Body of pancreas (tissue), 4 donors: Measurements from ENCODE around the gene DCHS2. TPM values are rescaled to one million over a fixed set of nuclear protein-coding genes. Genes with fewer than 3 reads are reported as not detected.

Source experiments
- ATAC-seq: fragments of 150-250 bp; one replicate; pipeline ENCODE4 v1.9.1; 2016
- DNase-seq, 4 donors: peaks; one replicate each; pipeline ENCODE4 v3.0.0-alpha.2; 2019
- H3K27ac ChIP-seq, 4 donors: fragments of 200-600 bp; sonication (generic); 1 replicate in 3 of 4; 2 replicates in 1 of 4; pipeline versions ENCODE4 v1.5.1 to v1.6.1; 2016 to 2019; ENCODE audit warnings: mild to moderate bottlenecking in 1 of 4, mixed read lengths in 1 of 4, moderate library complexity in 1 of 4
- H3K27me3 ChIP-seq, 2 donors: fragments of 200-600 bp; sonication (generic); one replicate each; pipeline ENCODE4 v1.6.0; 2016; ENCODE audit warnings: mild to moderate bottlenecking in 1 of 2
- H3K36me3 ChIP-seq, 2 donors: fragments of 200-600 bp; sonication (generic); replicated peaks in 1 of 2; 2 replicates each; pipeline ENCODE4 v1.5.1; 2016; ENCODE audit warnings: low read depth in 2 of 2; ENCODE audit not compliant: insufficient read depth in 1 of 2
- H3K4me1 ChIP-seq: fragments of 200-600 bp; sonication (generic); one replicate; pipeline ENCODE4 v1.6.0; 2016
- H3K4me3 ChIP-seq, 2 donors: fragments of 200-600 bp; sonication (generic); 1 replicate in 1 of 2; 2 replicates in 1 of 2; pipeline ENCODE4 v1.5.1; 2016 to 2019
- H3K9me3 ChIP-seq, 3 donors: fragments of 200-600 bp; sonication (generic); 1 replicate in 2 of 3; 2 replicates in 1 of 3; pipeline ENCODE4 v1.5.1; 2016
- CTCF ChIP-seq, 7 experiments: fragments of 450-650 bp in 4 of 7; fragments of 200-600 bp in 3 of 7; sonication (generic) in 3 of 7; IDR thresholded peaks; one replicate each; pipeline ENCODE4 v1.5.1; 2016 to 2019; ENCODE audit warnings: antibody characterized with exemption in 7 of 7
- POLR2A ChIP-seq, 3 donors: fragments of 450-650 bp; IDR thresholded peaks; one replicate each; pipeline ENCODE4 v1.6.1; 2016; ENCODE audit warnings: antibody characterized with exemption in 3 of 3, mild to moderate bottlenecking in 2 of 3
- WGBS, 2 donors: methylation state at CpG; one replicate each; pipeline ENCODE4 v1.1.5; 2017; 5-methylcytosine and 5-hydroxymethylcytosine counted together
- intact Hi-C: fragments of 100-400 bp; cut with DNase I; formaldehyde crosslinking; loops from one replicate; pipeline ENCODE4 v1.15.1; 2023
- total RNA-seq, 2 donors: library from RNA; depleted of rRNA; stranded (reverse); fragments of >200 nt; gene quantifications; one replicate each; pipeline ENCODE4 v1.1.0, GENCODE V29; 2016

The DCHS2 gene
- total RNA-seq, 2 donors from 2014 or later: 0.33 to 0.78 TPM

- TF ChIP-seq CTCF (IDR thresholded peaks at IDR 0.05) (no peak), POLR2A (IDR thresholded peaks at IDR 0.05) (no peak)
- Histone ChIP-seq H3K27ac (no peak overlapping the region), H3K4me3 (no peak overlapping the region), H3K36me3 (no peaks in the 10 kb centered on the region), H3K27me3 (peaks cover 0 to 15% of the 10 kb centered on the region in 2 donors), H3K9me3 (no peaks in the 10 kb centered on the region), H3K4me1 (peaks cover 24% of the 10 kb centered on the region)
- DNase-seq: no peak
- intact Hi-C loops: no loop called here
- ATAC-seq: peak; percentile 32
- WGBS, 2 donors: 3 to 6% methylated on average over 19 to 76 of the region's 76 CpGs
Observed at GRCh38 chr4:154490583-154491340, 837 bp downstream of the DCHS2 start.

DNA sequence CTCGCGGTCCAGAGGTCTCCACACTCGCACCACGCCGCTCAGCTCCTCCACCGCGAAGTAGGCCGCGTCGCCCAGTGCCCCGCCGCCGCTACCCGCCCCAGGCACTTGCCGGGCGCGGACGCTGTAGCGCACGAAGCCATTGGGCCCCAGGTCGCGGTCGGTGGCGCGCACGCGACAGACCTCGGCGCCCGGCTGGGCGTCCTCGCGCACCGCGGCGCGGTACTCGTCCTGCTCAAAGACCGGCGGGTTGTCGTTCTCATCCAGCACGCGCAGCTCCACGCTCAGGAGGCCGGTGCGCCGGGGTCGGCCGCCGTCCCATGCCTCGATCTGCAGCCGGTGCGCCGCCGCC lies 1.4 kb downstream of the DCHS2 start:
- no peaks in the 10 kb centered on the region for H3K36me3 ChIP-seq
- no peak for ATAC-seq
- no peak for DNase-seq
- H3K4me1 ChIP-seq: peaks cover 24% of the 10 kb centered on the region
- intact Hi-C loops: no loop called here
- no peak overlapping the region for H3K4me3 ChIP-seq
- 2% methylated on average over 55 of the region's 55 CpGs; no CpG with 5 or more reads in 1 of the 2 donors for WGBS, 2 donors
- TF ChIP-seq POLR2A (IDR thresholded peaks at IDR 0.05) (no peak), CTCF (IDR thresholded peaks at IDR 0.05) (no peak)
- H3K9me3 ChIP-seq: no peaks in the 10 kb centered on the region
- H3K27me3 ChIP-seq: peaks cover 0 to 15% of the 10 kb centered on the region in 2 donors
- no peak overlapping the region for H3K27ac ChIP-seq

DNA sequence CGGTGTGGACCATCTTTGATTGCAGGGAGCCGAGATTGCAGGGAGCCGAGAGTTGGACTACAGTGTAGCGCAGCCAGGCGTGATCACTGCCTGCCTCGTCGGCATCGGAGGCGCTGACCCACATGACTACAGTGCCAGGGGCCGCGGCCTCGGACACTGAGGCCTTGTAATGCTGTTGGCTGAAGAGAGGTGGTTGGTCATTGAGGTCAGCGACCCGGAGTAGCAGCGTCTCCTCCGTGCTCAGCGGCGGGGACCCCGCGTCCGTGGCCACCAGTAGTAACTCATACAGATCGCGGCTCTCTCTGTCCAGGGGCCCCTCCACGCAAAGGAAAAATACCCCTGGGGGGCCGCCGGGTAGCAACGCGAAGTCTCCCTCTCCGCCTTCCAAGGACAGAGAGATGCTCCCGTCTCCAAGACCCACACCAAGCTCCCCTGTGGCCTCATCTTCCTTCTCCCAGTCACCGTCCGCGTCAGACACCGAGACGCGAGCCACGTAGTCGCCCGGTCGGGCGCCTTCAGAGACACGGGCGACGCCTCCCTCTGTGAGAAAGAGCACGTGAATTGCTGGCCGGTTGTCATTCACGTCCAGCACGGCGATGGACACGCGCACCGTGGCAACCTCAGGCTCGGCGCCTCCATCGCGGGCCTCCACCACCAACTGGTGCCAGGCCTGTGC lies 1.9 kb downstream of the DCHS2 start:
- 39 to 42% methylated on average over 38 to 56 of the region's 56 CpGs for WGBS, 2 donors
- H3K27me3 ChIP-seq: peaks cover 0 to 15% of the 10 kb centered on the region in 2 donors
- DNase-seq (no peak), ATAC-seq (no peak)
- peaks cover 24% of the 10 kb centered on the region for H3K4me1 ChIP-seq
- H3K27ac ChIP-seq: no peak overlapping the region
- TF ChIP-seq CTCF (IDR thresholded peaks at IDR 0.05): no peak
- no peak for TF ChIP-seq POLR2A (IDR thresholded peaks at IDR 0.05)
- intact Hi-C loops: no loop called here
- H3K36me3 ChIP-seq: no peaks in the 10 kb centered on the region
- H3K9me3 ChIP-seq: no peaks in the 10 kb centered on the region
- no peak overlapping the region for H3K4me3 ChIP-seq

- Histone ChIP-seq H3K27me3 (peaks cover 0 to 15% of the 10 kb centered on the region in 2 donors), H3K9me3 (no peaks in the 10 kb centered on the region), H3K27ac (no peak overlapping the region), H3K4me3 (no peak overlapping the region), H3K4me1 (peaks cover 24% of the 10 kb centered on the region), H3K36me3 (no peaks in the 10 kb centered on the region)
- no peak for TF ChIP-seq POLR2A (IDR thresholded peaks at IDR 0.05)
- no peak for TF ChIP-seq CTCF (IDR thresholded peaks at IDR 0.05)
- intact Hi-C loops: no loop called here
- no peak for ATAC-seq
- no peak for DNase-seq
- WGBS, 2 donors: 63 to 81% methylated on average over 4 of the region's 4 CpGs
Observed at GRCh38 chr4:154487145-154487544, 4.5 kb downstream of the DCHS2 start.
